ENCODE measurements around the gene LRMDA.

- no peak for TF ChIP-seq MXI1 (IDR thresholded peaks at IDR 0.05; ENCODE audit: borderline replicate concordance, low read depth, low read length)
- no peak for TF ChIP-seq USF2 (IDR thresholded peaks at IDR 0.05; ENCODE audit: low read depth, low read length)
- TF ChIP-seq CTCF (conservative IDR thresholded peaks at IDR 0.05; ENCODE audit: low read depth, low read length) = no peak
- no peak for TF ChIP-seq SMC3 (IDR thresholded peaks at IDR 0.05; ENCODE audit: low read depth, low read length)
- TF ChIP-seq POLR2A (IDR thresholded peaks at IDR 0.05; ENCODE audit: low read depth, low read length) = no peak
- no peak for TF ChIP-seq ELK1 (IDR thresholded peaks at IDR 0.05; ENCODE audit: borderline replicate concordance, low read depth, low read length)
- no peak for TF ChIP-seq BHLHE40 (IDR thresholded peaks at IDR 0.05; ENCODE audit: low read depth, low read length)
- no peak for TF ChIP-seq RFX5 (IDR thresholded peaks at IDR 0.05; ENCODE audit: low read depth, low read length)
- TF ChIP-seq NFE2L2 (IDR thresholded peaks at IDR 0.05; ENCODE audit: low read depth, low read length) = no peak
- no peak for TF ChIP-seq MAFK (IDR thresholded peaks at IDR 0.05; ENCODE audit: low read depth, low read length)
These were observed 15.1 kb downstream of the LRMDA start for GRCh38 chr10:75446508-75446907.

Measured in IMR-90 (cell line).